HepG2 (cell line): ENCODE measurements around the gene CLIP2. TPM values are rescaled to one million over a fixed set of nuclear protein-coding genes. Genes with fewer than 3 reads are reported as not detected.
A peak's percentile ranks its signal among the peaks of the same experiment; 100 is the strongest.

Experiments used
- ATAC-seq: fragments of 200-7000 bp; cut with Tn5 transposase; 3 replicates; pipeline ENCODE4 v1.9.1; 2020; ENCODE audit warnings: mild to moderate bottlenecking, moderate library complexity
- BruUV-seq: library from RNA; stranded (reverse); fragments of 400-500 nt; replicated peaks from 2 replicates; lab custom pipeline; 2021; lab: Mats Ljungman, UMichigan
- CTCF ChIA-PET: fragments of 300-600 bp; formaldehyde crosslinking; extraction: SDS; loops from one replicate; lab custom pipeline; 2021; ENCODE audit warnings: low total read pairs, inconsistent platforms, low intra/inter-chr PET ratio; lab: Yijun Ruan, JAX
- POLR2A ChIA-PET: fragments of 350-600 bp; sonication (Branson Sonifier 250); formaldehyde crosslinking; loops from one replicate; lab custom pipeline; 2020; ENCODE audit warnings: antibody characterized with exemption, inconsistent platforms; lab: Yijun Ruan, JAX
- DNase-seq: peaks from one replicate; pipeline ENCODE4 v3.0.0-alpha.2; 2015; ENCODE audit warnings: low spot score
- FAIRE-seq: peaks from 3 replicates; lab custom pipeline; 2011; peaks lifted over from hg19 to GRCh38; lab: Jason Lieb, UNC
- H2AFZ ChIP-seq: one replicate; pipeline ENCODE4 v1.6.1; 2011; ENCODE audit warnings: low read length, inconsistent platforms
- H3K27ac ChIP-seq: fragments of 300-600 bp; 3 replicates; pipeline ENCODE4 v1.8.0; 2011; ENCODE audit warnings: mixed run types, mild to moderate bottlenecking, mixed read lengths, low read length, inconsistent platforms; ENCODE audit not compliant: insufficient read depth; ENCODE audit errors: extremely low read length
- H3K27me3 ChIP-seq, 2 experiments: fragments of 200-600 bp in 1 of 2; 2 replicates in 1 of 2; 3 replicates in 1 of 2; pipeline versions ENCODE4 v1.6.0 to v1.8.0; 2011; ENCODE audit warnings: low read length in 2 of 2, mild to moderate bottlenecking in 2 of 2, moderate library complexity in 2 of 2, inconsistent platforms in 1 of 2; ENCODE audit not compliant: insufficient read depth in 2 of 2, control insufficient read depth in 1 of 2
- H3K36me3 ChIP-seq, 2 experiments: fragments of 200-600 bp in 1 of 2; replicated peaks in 1 of 2; 2 replicates in 1 of 2; 3 replicates in 1 of 2; pipeline versions ENCODE4 v1.5.1 to v1.8.0; 2011; ENCODE audit warnings: low read length in 2 of 2, inconsistent platforms in 1 of 2; ENCODE audit not compliant: insufficient read depth in 2 of 2, control insufficient read depth in 1 of 2
- H3K4me1 ChIP-seq: 2 replicates; pipeline ENCODE4 v1.5.1; 2012; ENCODE audit warnings: low read length, inconsistent platforms; ENCODE audit not compliant: insufficient read depth
- H3K4me2 ChIP-seq: 2 replicates; pipeline ENCODE4 v1.6.0; 2011; ENCODE audit warnings: low read depth, low read length, inconsistent platforms
- H3K4me3 ChIP-seq, 3 experiments: fragments of 200-600 bp in 1 of 3; sonication (generic), shearing (Covaris generic) in 1 of 3; replicated peaks in 1 of 3; 2 replicates each; pipeline ENCODE4 v1.5.1; 2011 to 2016; ENCODE audit warnings: low read length in 3 of 3, inconsistent platforms in 2 of 3, low read depth in 2 of 3, mild to moderate bottlenecking in 2 of 3, control low read depth in 1 of 3, mixed read lengths in 1 of 3; ENCODE audit not compliant: insufficient read depth in 1 of 3
- H3K79me2 ChIP-seq: one replicate; pipeline ENCODE4 v1.6.1; 2011; ENCODE audit warnings: low read length, inconsistent platforms; ENCODE audit not compliant: insufficient read depth
- H3K9ac ChIP-seq: 2 replicates; pipeline ENCODE4 v1.6.0; 2011; ENCODE audit warnings: mild to moderate bottlenecking, low read depth, low read length, inconsistent platforms; ENCODE audit not compliant: insufficient read depth
- H3K9me3 ChIP-seq: 2 replicates; pipeline ENCODE4 v1.5.1; 2012; ENCODE audit warnings: mild to moderate bottlenecking, low read length
- H4K20me1 ChIP-seq: 2 replicates; pipeline ENCODE4 v1.6.0; 2011; ENCODE audit warnings: inconsistent platforms, mild to moderate bottlenecking, low read length, moderate library complexity; ENCODE audit not compliant: insufficient read depth
- FOXO1 ChIP-seq: sonication (generic); formaldehyde crosslinking; IDR thresholded peaks from 2 replicates; pipeline ENCODE4 v1.4.0; 2020; ENCODE audit warnings: missing genetic modification reagents
- GATAD2A ChIP-seq: IDR thresholded peaks from 2 replicates; pipeline ENCODE4 v1.6.1; 2016
- GTF3A ChIP-seq: sonication (generic); formaldehyde crosslinking; conservative IDR thresholded peaks from 2 replicates; pipeline ENCODE4 v1.4.0; 2020; ENCODE audit warnings: mild to moderate bottlenecking, missing genetic modification reagents
- GZF1 ChIP-seq: sonication (generic); formaldehyde crosslinking; IDR thresholded peaks from 2 replicates; pipeline ENCODE4 v1.5.1; 2020; ENCODE audit warnings: mild to moderate bottlenecking, missing genetic modification reagents
- HHEX ChIP-seq: IDR thresholded peaks from 2 replicates; pipeline ENCODE4 v1.6.1; 2016; ENCODE audit warnings: control low read depth
- ISL2 ChIP-seq: sonication (generic); formaldehyde crosslinking; IDR thresholded peaks from 2 replicates; pipeline ENCODE4 v1.5.0; 2020; ENCODE audit warnings: missing genetic modification reagents
- ZMYM3 ChIP-seq: sonication (generic); formaldehyde crosslinking; IDR thresholded peaks from 2 replicates; pipeline ENCODE4 v1.5.1; 2020; ENCODE audit warnings: mild to moderate bottlenecking, missing genetic modification reagents
- ZNF121 ChIP-seq: sonication (generic); formaldehyde crosslinking; IDR thresholded peaks from 2 replicates; pipeline ENCODE4 v1.5.0; 2020; ENCODE audit warnings: mild to moderate bottlenecking, missing genetic modification reagents
- ZNF563 ChIP-seq: sonication (generic); formaldehyde crosslinking; IDR thresholded peaks from 2 replicates; pipeline ENCODE4 v1.8.0; 2022; ENCODE audit warnings: mild to moderate bottlenecking, moderate library complexity, missing genetic modification reagents
- WGBS: methylation state at CpG from one replicate; pipeline ENCODE4 v1.1.6; 2017; ENCODE audit warnings: low lambda C conversion rate; 5-methylcytosine and 5-hydroxymethylcytosine counted together
- in situ Hi-C: cut with HindIII; loops from 2 replicates; pipeline ENCODE4 v1.10.0; 2017; ENCODE audit warnings: low pct_unique_long_range_greater_than_20kb; ENCODE audit not compliant: extremely low pct_ligation_motif_present
- intact Hi-C: fragments of 100-400 bp; cut with micrococcal nuclease; formaldehyde crosslinking; loops from one replicate; pipeline ENCODE4 v1.10.0; 2022; ENCODE audit not compliant: unreplicated experiment
- polyA plus RNA-seq, 8 experiments: library from polyadenylated mRNA; depleted of rRNA in 3 of 8; stranded (reverse) in 7 of 8; unstranded in 1 of 8; fragments of >200 nt; fragmentation: Illumina TruSeq in 4 of 8; extraction: Trizol in 4 of 8; gene quantifications; 2 replicates each; pipeline versions ENCODE4 v1.2.1 to v1.2.3, GENCODE V29; 2011 to 2016; ENCODE audit warnings: low read depth in 4 of 8, missing spikeins in 1 of 8, mixed read lengths in 1 of 8; ENCODE audit not compliant: insufficient read depth in 1 of 8
- total RNA-seq, 5 experiments: library from RNA; depleted of rRNA; stranded (reverse); fragments of >200 nt; fragmentation: Illumina TruSeq; extraction: Trizol; gene quantifications; 2 replicates each; pipeline ENCODE4 v1.2.3, GENCODE V29; 2016; ENCODE audit warnings: low read depth in 1 of 5
- TF ChIP-seq, protein P1 (sequence below): sonication (generic); formaldehyde crosslinking; IDR thresholded peaks from 2 replicates; pipeline ENCODE4 v1.4.0; 2020; ENCODE audit warnings: missing genetic modification reagents, mild to moderate bottlenecking, borderline replicate concordance
- TF ChIP-seq, protein P2 (sequence below): sonication (generic); formaldehyde crosslinking; IDR thresholded peaks from 2 replicates; pipeline ENCODE4 v1.4.0; 2020; ENCODE audit warnings: missing genetic modification reagents

Gene CLIP2
- total and polyA plus RNA-seq, 2 of the 13 experiments (the other 11 are each of a cell fraction or from before 2014, with no cell fraction given), result 6.5 to 17.4 TPM

DNA sequence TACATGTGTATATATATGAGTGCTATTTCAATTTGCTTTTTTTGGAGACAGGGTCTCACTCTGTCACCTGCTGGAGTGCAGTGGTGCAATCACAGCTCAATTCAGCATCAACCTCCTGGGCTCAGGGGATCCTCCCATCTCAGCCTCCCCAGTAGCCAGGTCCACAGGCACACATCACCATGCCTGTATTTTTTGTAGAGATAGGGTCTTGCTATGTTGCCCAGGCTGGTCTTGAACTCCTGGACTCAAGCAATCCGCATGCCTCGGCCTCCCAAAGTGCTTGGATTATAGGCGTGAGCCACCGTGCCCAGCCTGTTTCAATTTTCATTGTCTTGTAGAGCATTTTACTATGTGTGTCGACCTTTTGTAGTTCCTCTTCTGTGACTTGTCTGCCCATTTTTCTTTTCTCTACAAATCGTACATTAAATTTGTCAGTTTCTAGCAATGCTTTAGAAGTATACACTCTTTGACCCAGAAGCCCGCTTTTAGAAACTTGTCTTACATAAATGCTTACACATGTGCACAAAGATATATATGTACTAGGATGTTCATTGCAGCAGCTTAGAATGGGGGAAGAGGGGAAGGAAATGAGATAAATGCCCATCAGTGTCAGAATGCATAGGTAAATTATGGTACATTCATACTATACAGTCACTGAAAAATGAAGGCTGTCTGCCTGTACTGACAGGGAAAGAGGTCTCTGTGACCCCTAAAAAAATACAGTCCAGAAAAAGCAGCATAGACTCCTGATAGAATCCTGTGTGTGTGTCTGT lies 22.8 kb upstream of the CLIP2 start:
- 27% methylated on average over 7 of the region's 7 CpGs for WGBS
- POLR2A ChIA-PET, result no interaction called here
- H3K9ac ChIP-seq, result no peak overlapping the region
- H4K20me1 ChIP-seq, result no peaks in the 10 kb centered on the region
- no peak overlapping the region for H3K27ac ChIP-seq
- peaks cover 79% of the 10 kb centered on the region for H3K4me1 ChIP-seq
- DNase-seq (no peak), ATAC-seq (no peak), FAIRE-seq (no peak)
- CTCF ChIA-PET, result no interaction called here
- no peaks in the 10 kb centered on the region for H3K9me3 ChIP-seq
- in situ Hi-C loops, result no loop called here
- TF ChIP-seq ZNF121, result peak; percentile 90
- TF ChIP-seq GTF3A, result no peak
- no peak overlapping the region for H2AFZ ChIP-seq
- H3K4me3 ChIP-seq, result no peak overlapping the region
- H3K79me2 ChIP-seq, result no peaks in the 10 kb centered on the region
- intact Hi-C loops, result loop anchor here (10.0 kb wide), 1 partner anchor 62 kb away; no protein-coding TSS in a partner anchor
- no peaks in the 10 kb centered on the region for H3K27me3 ChIP-seq
- no peaks in the 10 kb centered on the region for H3K36me3 ChIP-seq
- H3K4me2 ChIP-seq, result no peak overlapping the region
- no TSS peak for BruUV-seq

DNA sequence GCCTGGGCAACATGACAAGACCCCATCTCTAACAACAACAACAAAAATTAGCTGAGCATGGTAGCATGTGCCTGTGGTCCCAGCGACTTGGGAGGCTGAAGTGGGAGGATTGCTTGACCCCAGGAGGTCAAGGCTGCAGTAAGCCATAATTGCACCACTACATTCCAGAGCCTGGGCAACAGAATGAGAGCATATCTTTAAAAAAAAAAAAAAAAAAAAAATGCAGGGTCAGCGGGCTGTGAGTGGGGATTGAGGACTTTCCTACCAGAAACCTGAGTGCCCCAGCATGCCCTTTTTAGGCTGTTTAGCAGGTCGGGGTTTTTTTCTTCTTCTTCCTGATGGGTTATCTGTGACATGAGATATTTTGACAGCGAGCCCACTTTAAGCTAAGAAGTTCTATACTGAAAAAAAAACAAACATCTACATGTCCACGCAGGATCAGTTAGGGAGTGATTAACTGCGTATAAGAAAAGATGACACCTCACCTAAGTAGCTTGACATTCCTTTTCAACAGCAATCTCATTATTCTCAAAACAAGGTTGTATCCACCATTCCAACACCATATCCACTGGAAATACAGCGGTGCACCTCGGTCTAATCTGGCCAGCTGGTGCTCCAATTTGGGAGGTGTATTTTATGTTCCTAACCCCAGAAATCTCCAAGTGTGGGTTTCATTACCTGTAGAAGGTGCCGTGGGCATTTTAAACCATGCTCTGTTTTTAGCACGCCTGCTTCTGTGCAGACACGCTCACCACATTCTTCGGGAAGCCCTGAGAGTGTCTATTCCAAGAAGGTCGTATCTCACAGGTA lies 21.2 kb upstream of the CLIP2 start:
- H2AFZ ChIP-seq, result no peak overlapping the region
- peaks cover 79% of the 10 kb centered on the region for H3K4me1 ChIP-seq
- ATAC-seq (no peak), DNase-seq (no peak), FAIRE-seq (no peak)
- ChIA-PET CTCF (no interaction called here), POLR2A (interaction anchor here (0.8 to 5.9 kb wide), 5 partner anchors 12 to 64 kb away, joined by 3 to 60 read pairs (median 5); partner anchors contain the start of genes CLIP2 and RFC2)
- BruUV-seq, result no TSS peak
- H3K9ac ChIP-seq, result no peak overlapping the region
- no peaks in the 10 kb centered on the region for H3K9me3 ChIP-seq
- in situ Hi-C loops, result no loop called here
- H4K20me1 ChIP-seq, result no peaks in the 10 kb centered on the region
- H3K4me2 ChIP-seq, result peak overlapping the region; percentile 77
- H3K27ac ChIP-seq, result no peak overlapping the region
- H3K27me3 ChIP-seq, result no peaks in the 10 kb centered on the region
- 14% methylated on average over 13 of the region's 13 CpGs for WGBS
- H3K79me2 ChIP-seq, result no peaks in the 10 kb centered on the region
- no peaks in the 10 kb centered on the region for H3K36me3 ChIP-seq
- intact Hi-C loops, result loop anchor here (10.0 kb wide), 1 partner anchor 63 kb away; no protein-coding TSS in a partner anchor
- peak overlapping the region in 1 of 3 experiments; percentile 5; a peak in 1 of 6 replicates for H3K4me3 ChIP-seq
- TF ChIP-seq, protein P1, sequence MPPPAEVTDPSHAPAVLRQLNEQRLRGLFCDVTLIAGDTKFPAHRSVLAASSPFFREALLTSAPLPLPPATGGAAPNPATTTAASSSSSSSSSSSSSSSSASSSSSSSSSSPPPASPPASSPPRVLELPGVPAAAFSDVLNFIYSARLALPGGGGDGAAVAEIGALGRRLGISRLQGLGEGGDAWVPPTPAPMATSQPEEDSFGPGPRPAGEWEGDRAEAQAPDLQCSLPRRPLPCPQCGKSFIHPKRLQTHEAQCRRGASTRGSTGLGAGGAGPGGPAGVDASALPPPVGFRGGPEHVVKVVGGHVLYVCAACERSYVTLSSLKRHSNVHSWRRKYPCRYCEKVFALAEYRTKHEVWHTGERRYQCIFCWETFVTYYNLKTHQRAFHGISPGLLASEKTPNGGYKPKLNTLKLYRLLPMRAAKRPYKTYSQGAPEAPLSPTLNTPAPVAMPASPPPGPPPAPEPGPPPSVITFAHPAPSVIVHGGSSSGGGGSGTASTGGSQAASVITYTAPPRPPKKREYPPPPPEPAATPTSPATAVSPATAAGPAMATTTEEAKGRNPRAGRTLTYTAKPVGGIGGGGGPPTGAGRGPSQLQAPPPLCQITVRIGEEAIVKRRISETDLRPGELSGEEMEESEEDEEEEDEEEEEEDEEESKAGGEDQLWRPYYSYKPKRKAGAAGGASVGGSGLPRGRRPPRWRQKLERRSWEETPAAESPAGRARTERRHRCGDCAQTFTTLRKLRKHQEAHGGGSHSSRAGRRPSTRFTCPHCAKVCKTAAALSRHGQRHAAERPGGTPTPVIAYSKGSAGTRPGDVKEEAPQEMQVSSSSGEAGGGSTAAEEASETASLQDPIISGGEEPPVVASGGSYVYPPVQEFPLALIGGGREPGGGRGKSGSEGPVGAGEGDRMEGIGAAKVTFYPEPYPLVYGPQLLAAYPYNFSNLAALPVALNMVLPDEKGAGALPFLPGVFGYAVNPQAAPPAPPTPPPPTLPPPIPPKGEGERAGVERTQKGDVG (CRISPR knock-in tag), result no peak
- TF ChIP-seq FOXO1 (CRISPR knock-in tag) (no peak), ZNF121 (no peak; the same call in 1 of the 2 replicates), GZF1 (CRISPR knock-in tag) (0 out of 2 replicates have a peak, but pooled peaks have one; percentile 10), GATAD2A (CRISPR knock-in tag) (no peak), ISL2 (no peak), ZNF563 (no peak), ZMYM3 (CRISPR knock-in tag) (peak; percentile 32; the same call in 1 of the 2 replicates), HHEX (CRISPR knock-in tag) (no peak)
- TF ChIP-seq, protein P2, sequence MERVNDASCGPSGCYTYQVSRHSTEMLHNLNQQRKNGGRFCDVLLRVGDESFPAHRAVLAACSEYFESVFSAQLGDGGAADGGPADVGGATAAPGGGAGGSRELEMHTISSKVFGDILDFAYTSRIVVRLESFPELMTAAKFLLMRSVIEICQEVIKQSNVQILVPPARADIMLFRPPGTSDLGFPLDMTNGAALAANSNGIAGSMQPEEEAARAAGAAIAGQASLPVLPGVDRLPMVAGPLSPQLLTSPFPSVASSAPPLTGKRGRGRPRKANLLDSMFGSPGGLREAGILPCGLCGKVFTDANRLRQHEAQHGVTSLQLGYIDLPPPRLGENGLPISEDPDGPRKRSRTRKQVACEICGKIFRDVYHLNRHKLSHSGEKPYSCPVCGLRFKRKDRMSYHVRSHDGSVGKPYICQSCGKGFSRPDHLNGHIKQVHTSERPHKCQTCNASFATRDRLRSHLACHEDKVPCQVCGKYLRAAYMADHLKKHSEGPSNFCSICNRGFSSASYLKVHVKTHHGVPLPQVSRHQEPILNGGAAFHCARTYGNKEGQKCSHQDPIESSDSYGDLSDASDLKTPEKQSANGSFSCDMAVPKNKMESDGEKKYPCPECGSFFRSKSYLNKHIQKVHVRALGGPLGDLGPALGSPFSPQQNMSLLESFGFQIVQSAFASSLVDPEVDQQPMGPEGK (CRISPR knock-in tag), result no peak
